Measurements from ENCODE around the gene NEGR1. TPM values are rescaled to one million over a fixed set of nuclear protein-coding genes. Genes with fewer than 3 reads are reported as not detected.

Gene NEGR1
- total and polyA plus RNA-seq, 2 donors (not counting 3 experiments of a cell fraction or from before 2014, with no cell fraction given), result 6.8 to 21.8 TPM

DNA sequence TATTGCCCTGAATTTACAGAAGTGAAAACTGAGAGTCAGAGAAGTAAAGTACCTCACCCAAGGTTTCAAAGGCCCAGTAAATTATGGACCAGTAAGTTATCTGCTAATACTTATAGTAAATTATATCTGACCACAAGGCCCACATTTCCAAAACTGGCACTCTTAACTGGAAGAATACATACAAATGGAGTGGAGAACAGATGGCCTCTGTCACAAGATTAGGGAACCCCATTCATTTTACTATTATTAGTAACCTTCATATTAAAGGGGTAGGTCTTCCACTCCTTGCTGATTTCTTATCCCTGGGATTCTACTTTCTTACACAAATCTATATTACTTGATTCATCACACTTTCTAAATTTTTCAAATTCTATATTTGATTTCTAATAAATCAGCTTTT is 588.8 kb downstream of the NEGR1 start:
- no TSS peak for BruUV-seq (replicated peaks)
- dilution Hi-C loops (cut with MboI; ENCODE audit: extremely low pct_ligation_motif_present, low sequenced_read_pairs), result no loop called here
- no peak for FAIRE-seq
- intact Hi-C loops (cut with micrococcal nuclease), result no loop called here
- H3K4me2 ChIP-seq (ENCODE audit: insufficient read depth, low read length), result no peak overlapping the region
- H3K9me1 ChIP-seq (replicated peaks; ENCODE audit: control insufficient read depth, extremely low read depth, insufficient read depth, low read length), result no peaks in the 10 kb centered on the region
- no peaks in the 10 kb centered on the region for H3K36me3 ChIP-seq (ENCODE audit: control insufficient read depth in 2 of 2, extremely low read depth in 1 of 2, insufficient read depth in 2 of 2, low read length in 2 of 2)
- CTCF ChIA-PET, result no interaction called here
- no peak for DNase-seq (ENCODE audit: low read depth, low spot score)
- H2AFZ ChIP-seq (ENCODE audit: low read depth, low read length), result no peak overlapping the region
- no peak overlapping the region for H3K9ac ChIP-seq (replicated peaks; ENCODE audit: extremely low read depth, insufficient read depth, low read length)
- no peak overlapping the region for H3K4me3 ChIP-seq (replicated peaks in 1 of 3; ENCODE audit: insufficient read depth in 1 of 3, low read depth in 1 of 3, low read length in 3 of 3)
- H3K27ac ChIP-seq (ENCODE audit: insufficient read depth, low read depth, low read length), result no peak overlapping the region
- H3K9me3 ChIP-seq (replicated peaks; ENCODE audit: control insufficient read depth, insufficient read depth, low read length), result no peaks in the 10 kb centered on the region
- no peaks in the 10 kb centered on the region for H4K20me1 ChIP-seq (replicated peaks; ENCODE audit: control insufficient read depth, extremely low read depth, insufficient read depth, low read length)
- no peaks in the 10 kb centered on the region for H3K4me1 ChIP-seq (ENCODE audit: control insufficient read depth, extremely low read depth, insufficient read depth, low read length)
- H3K27me3 ChIP-seq (ENCODE audit: control insufficient read depth in 2 of 2, insufficient read depth in 2 of 2, low read length in 2 of 2), result no peaks in the 10 kb centered on the region
- TF ChIP-seq, protein P1, sequence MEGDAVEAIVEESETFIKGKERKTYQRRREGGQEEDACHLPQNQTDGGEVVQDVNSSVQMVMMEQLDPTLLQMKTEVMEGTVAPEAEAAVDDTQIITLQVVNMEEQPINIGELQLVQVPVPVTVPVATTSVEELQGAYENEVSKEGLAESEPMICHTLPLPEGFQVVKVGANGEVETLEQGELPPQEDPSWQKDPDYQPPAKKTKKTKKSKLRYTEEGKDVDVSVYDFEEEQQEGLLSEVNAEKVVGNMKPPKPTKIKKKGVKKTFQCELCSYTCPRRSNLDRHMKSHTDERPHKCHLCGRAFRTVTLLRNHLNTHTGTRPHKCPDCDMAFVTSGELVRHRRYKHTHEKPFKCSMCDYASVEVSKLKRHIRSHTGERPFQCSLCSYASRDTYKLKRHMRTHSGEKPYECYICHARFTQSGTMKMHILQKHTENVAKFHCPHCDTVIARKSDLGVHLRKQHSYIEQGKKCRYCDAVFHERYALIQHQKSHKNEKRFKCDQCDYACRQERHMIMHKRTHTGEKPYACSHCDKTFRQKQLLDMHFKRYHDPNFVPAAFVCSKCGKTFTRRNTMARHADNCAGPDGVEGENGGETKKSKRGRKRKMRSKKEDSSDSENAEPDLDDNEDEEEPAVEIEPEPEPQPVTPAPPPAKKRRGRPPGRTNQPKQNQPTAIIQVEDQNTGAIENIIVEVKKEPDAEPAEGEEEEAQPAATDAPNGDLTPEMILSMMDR (IDR thresholded peaks at IDR 0.05; ENCODE audit: extremely low read depth in 1 of 2, insufficient read depth in 1 of 2, low read depth in 1 of 2, low read length in 2 of 2), result no peak
- TF ChIP-seq POLR2AphosphoS5 (IDR thresholded peaks at IDR 0.05; ENCODE audit: insufficient read depth, low read depth, low read length) (no peak), MYC (IDR thresholded peaks at IDR 0.05; ENCODE audit: low read depth, low read length) (no peak)
- POLR2A ChIA-PET, result no interaction called here
- no peaks in the 10 kb centered on the region for H3K79me2 ChIP-seq (ENCODE audit: control insufficient read depth, insufficient read depth, low read length)

DNA sequence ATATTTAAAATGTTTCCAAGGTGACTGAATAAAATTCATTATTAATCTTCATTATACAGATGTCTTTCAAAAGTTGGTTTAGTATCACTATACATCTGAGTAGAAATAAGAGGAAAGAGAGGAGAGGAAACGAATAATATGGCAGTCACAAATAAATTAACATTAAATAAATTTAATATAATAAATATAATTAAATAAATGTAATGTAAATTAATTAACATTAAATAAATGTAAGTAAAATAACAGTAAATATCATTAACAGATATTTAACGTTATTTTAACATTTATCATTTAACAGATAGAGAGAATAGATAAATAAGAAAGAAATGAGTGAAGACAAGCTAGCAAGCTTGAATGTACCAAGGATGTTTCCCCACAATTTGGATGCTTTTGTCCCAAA is 592.7 kb downstream of the NEGR1 start:
- BruUV-seq (replicated peaks), result no TSS peak
- POLR2A ChIA-PET, result no interaction called here
- dilution Hi-C loops (cut with MboI; ENCODE audit: extremely low pct_ligation_motif_present, low sequenced_read_pairs) (no loop called here), intact Hi-C loops (cut with micrococcal nuclease) (no loop called here)
- Histone ChIP-seq H3K9me3 (replicated peaks; ENCODE audit: control insufficient read depth, insufficient read depth, low read length) (no peaks in the 10 kb centered on the region), H3K36me3 (ENCODE audit: control insufficient read depth in 2 of 2, extremely low read depth in 1 of 2, insufficient read depth in 2 of 2, low read length in 2 of 2) (no peaks in the 10 kb centered on the region), H3K4me3 (replicated peaks in 1 of 3; ENCODE audit: insufficient read depth in 1 of 3, low read depth in 1 of 3, low read length in 3 of 3) (no peak overlapping the region), H3K4me1 (ENCODE audit: control insufficient read depth, extremely low read depth, insufficient read depth, low read length) (no peaks in the 10 kb centered on the region), H3K27me3 (ENCODE audit: control insufficient read depth in 2 of 2, insufficient read depth in 2 of 2, low read length in 2 of 2) (no peaks in the 10 kb centered on the region), H3K4me2 (ENCODE audit: insufficient read depth, low read length) (no peak overlapping the region), H3K9ac (replicated peaks; ENCODE audit: extremely low read depth, insufficient read depth, low read length) (no peak overlapping the region), H3K27ac (ENCODE audit: insufficient read depth, low read depth, low read length) (no peak overlapping the region), H3K79me2 (ENCODE audit: control insufficient read depth, insufficient read depth, low read length) (no peaks in the 10 kb centered on the region), H2AFZ (ENCODE audit: low read depth, low read length) (no peak overlapping the region), H3K9me1 (replicated peaks; ENCODE audit: control insufficient read depth, extremely low read depth, insufficient read depth, low read length) (no peaks in the 10 kb centered on the region), H4K20me1 (replicated peaks; ENCODE audit: control insufficient read depth, extremely low read depth, insufficient read depth, low read length) (no peaks in the 10 kb centered on the region)
- DNase-seq (ENCODE audit: low read depth, low spot score), result no peak
- no peak for TF ChIP-seq POLR2AphosphoS5 (IDR thresholded peaks at IDR 0.05; ENCODE audit: insufficient read depth, low read depth, low read length)
- TF ChIP-seq, protein P1 (IDR thresholded peaks at IDR 0.05; ENCODE audit: extremely low read depth in 1 of 2, insufficient read depth in 1 of 2, low read depth in 1 of 2, low read length in 2 of 2), result no peak
- TF ChIP-seq GATA2 (IDR thresholded peaks at IDR 0.05; ENCODE audit: insufficient read depth, insufficient read length, low read depth, low read length), result no peak
- TF ChIP-seq, protein P2, sequence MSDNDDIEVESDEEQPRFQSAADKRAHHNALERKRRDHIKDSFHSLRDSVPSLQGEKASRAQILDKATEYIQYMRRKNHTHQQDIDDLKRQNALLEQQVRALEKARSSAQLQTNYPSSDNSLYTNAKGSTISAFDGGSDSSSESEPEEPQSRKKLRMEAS (IDR thresholded peaks at IDR 0.05; ENCODE audit: insufficient read depth, insufficient read length), result no peak
- TF ChIP-seq FOS (IDR thresholded peaks at IDR 0.05; ENCODE audit: borderline replicate concordance, insufficient read depth, low read length), result no peak
- no peak for TF ChIP-seq EZH2 (IDR thresholded peaks at IDR 0.05; ENCODE audit: borderline replicate concordance, low read depth, low read length, severe bottlenecking)
- TF ChIP-seq MYC (IDR thresholded peaks at IDR 0.05; ENCODE audit: low read depth, low read length), result no peak
- TF ChIP-seq JUN (IDR thresholded peaks at IDR 0.05; ENCODE audit: borderline replicate concordance, insufficient read depth, insufficient read length, low read depth), result no peak
- TF ChIP-seq POLR2A (IDR thresholded peaks at IDR 0.05; ENCODE audit: low read depth, low read length), result no peak
- no peak for FAIRE-seq
- CTCF ChIA-PET, result no interaction called here
